Smooth muscle cell (in vitro differentiated cells): ENCODE data around the gene MID1IP1. TPM values are rescaled to one million over a fixed set of nuclear protein-coding genes. Genes with fewer than 3 reads are reported as not detected.

Experiments used
- DNase-seq: peaks from one replicate; lab custom pipeline; 2025; ENCODE audit not compliant: unreplicated experiment; lab: John Stamatoyannopoulos, UW
- H2AFZ ChIP-seq: fragments of 200-600 bp; sonication (generic); 2 replicates; pipeline ENCODE4 v1.6.0; 2016; ENCODE audit warnings: antibody characterized with exemption, low read depth, mild to moderate bottlenecking
- H3F3A ChIP-seq: fragments of 200-600 bp; sonication (generic); 2 replicates; pipeline ENCODE4 v1.6.0; 2017; ENCODE audit warnings: antibody characterized with exemption, low read depth
- H3K27ac ChIP-seq: fragments of 200-600 bp; sonication (generic); 2 replicates; pipeline ENCODE4 v1.5.1; 2016; ENCODE audit warnings: low read depth, mild to moderate bottlenecking
- H3K27me3 ChIP-seq: fragments of 200-600 bp; sonication (generic); 2 replicates; pipeline ENCODE4 v1.6.1; 2016; ENCODE audit warnings: low read depth, mild to moderate bottlenecking
- H3K36me3 ChIP-seq: fragments of 200-600 bp; sonication (generic); 2 replicates; pipeline ENCODE4 v1.5.1; 2016; ENCODE audit warnings: low read depth
- H3K4me1 ChIP-seq: fragments of 200-600 bp; sonication (generic); 2 replicates; pipeline ENCODE4 v1.5.1; 2016; ENCODE audit warnings: low read depth
- H3K4me2 ChIP-seq: fragments of 200-600 bp; sonication (generic); 2 replicates; pipeline ENCODE4 v1.6.0; 2016; ENCODE audit warnings: mild to moderate bottlenecking
- H3K4me3 ChIP-seq: fragments of 200-600 bp; sonication (generic); 2 replicates; pipeline ENCODE4 v1.5.1; 2016; ENCODE audit warnings: mild to moderate bottlenecking
- H3K79me2 ChIP-seq: fragments of 200-600 bp; sonication (generic); 2 replicates; pipeline ENCODE4 v1.6.0; 2016; ENCODE audit warnings: low read depth, mild to moderate bottlenecking
- H3K9ac ChIP-seq: fragments of 200-600 bp; sonication (generic); 2 replicates; pipeline ENCODE4 v1.6.0; 2016; ENCODE audit warnings: low read depth
- H3K9me3 ChIP-seq: fragments of 200-600 bp; sonication (generic); replicated peaks from 2 replicates; pipeline ENCODE4 v1.5.1; 2016; ENCODE audit warnings: low read depth
- H4K20me1 ChIP-seq: fragments of 200-600 bp; sonication (generic); 2 replicates; pipeline ENCODE4 v1.6.0; 2016; ENCODE audit warnings: low read depth
- whole genome bisulfite sequencing: methylation state at CpG from one replicate; pipeline ENCODE4 v1.1.7; 2016; ENCODE audit warnings: low lambda C conversion rate; 5-methylcytosine and 5-hydroxymethylcytosine counted together
- polyA plus RNA-seq: library from polyadenylated mRNA; unstranded; fragments of >200 nt; fragmentation: Nextera tagmentation; extraction: Ambion mirVana; gene quantifications from 2 replicates; pipeline ENCODE4 v1.2.1, GENCODE V29; 2016
- total RNA-seq: library from RNA; depleted of rRNA; stranded (reverse); fragments of >200 nt; gene quantifications from 2 replicates; pipeline ENCODE4 v1.2.3, GENCODE V29; 2014
- TF ChIP-seq, protein P1 (sequence below): fragments of 200-600 bp; sonication (generic); IDR thresholded peaks from 2 replicates; pipeline ENCODE4 v1.5.1; 2017; ENCODE audit warnings: borderline replicate concordance, mild to moderate bottlenecking, antibody characterized with exemption; ENCODE audit not compliant: insufficient read depth, poor library complexity, severe bottlenecking

The MID1IP1 gene
- total and polyA plus RNA-seq, 2 experiments from 2014 or later = 33.1 to 37.7 TPM

DNA sequence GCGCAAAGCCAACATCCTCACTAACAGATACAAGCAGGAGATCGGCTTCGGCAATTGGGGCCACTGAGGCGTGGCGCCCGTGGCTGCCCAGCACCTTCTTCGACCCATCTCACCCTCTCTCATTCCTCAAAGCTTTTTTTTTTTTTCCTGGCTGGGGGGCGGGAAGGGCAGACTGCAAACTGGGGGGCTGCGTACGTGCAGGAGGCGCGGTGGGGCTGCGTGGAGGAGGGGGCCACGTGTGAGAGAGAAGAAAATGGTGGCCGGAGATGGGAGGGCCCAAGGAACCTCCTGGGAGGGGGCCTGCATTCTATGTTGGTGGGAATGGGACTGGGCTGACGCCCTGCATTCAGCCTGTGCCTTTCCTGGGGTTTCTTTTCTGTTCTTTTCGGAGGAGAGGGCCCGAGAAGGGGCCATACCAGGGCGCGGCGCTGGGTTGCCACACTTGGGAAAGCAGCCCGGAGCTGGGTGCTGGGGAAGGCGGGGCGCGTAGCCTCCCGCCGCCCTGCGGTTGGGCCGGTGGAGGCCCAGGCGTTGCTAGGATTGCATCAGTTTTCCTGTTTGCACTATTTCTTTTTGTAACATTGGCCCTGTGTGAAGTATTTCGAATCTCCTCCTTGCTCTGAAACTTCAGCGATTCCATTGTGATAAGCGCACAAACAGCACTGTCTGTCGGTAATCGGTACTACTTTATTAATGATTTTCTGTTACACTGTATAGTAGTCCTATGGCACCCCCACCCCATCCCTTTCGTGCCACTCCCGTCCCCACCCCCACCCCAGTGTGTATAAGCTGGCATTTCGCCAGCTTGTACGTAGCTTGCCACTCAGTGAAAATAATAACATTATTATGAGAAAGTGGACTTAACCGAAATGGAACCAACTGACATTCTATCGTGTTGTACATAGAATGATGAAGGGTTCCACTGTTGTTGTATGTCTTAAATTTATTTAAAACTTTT is 4.5 kb downstream of the MID1IP1 start:
- Histone ChIP-seq H3K27ac (peak overlapping the region; percentile 83), H3F3A (no peaks in the 10 kb centered on the region), H3K79me2 (peaks cover 27% of the 10 kb centered on the region), H3K36me3 (no peaks in the 10 kb centered on the region), H3K9ac (peak overlapping the region; percentile 78), H3K9me3 (no peaks in the 10 kb centered on the region), H3K4me2 (peak overlapping the region; percentile 81), H3K27me3 (no peaks in the 10 kb centered on the region), H3K4me3 (peak overlapping the region; percentile 68), H3K4me1 (peaks cover 10% of the 10 kb centered on the region), H2AFZ (no peak overlapping the region), H4K20me1 (no peaks in the 10 kb centered on the region)
- 33% methylated on average over 40 of the region's 41 CpGs for WGBS
- DNase-seq = peak; percentile 14
- TF ChIP-seq, protein P1, sequence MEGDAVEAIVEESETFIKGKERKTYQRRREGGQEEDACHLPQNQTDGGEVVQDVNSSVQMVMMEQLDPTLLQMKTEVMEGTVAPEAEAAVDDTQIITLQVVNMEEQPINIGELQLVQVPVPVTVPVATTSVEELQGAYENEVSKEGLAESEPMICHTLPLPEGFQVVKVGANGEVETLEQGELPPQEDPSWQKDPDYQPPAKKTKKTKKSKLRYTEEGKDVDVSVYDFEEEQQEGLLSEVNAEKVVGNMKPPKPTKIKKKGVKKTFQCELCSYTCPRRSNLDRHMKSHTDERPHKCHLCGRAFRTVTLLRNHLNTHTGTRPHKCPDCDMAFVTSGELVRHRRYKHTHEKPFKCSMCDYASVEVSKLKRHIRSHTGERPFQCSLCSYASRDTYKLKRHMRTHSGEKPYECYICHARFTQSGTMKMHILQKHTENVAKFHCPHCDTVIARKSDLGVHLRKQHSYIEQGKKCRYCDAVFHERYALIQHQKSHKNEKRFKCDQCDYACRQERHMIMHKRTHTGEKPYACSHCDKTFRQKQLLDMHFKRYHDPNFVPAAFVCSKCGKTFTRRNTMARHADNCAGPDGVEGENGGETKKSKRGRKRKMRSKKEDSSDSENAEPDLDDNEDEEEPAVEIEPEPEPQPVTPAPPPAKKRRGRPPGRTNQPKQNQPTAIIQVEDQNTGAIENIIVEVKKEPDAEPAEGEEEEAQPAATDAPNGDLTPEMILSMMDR = no peak

DNA sequence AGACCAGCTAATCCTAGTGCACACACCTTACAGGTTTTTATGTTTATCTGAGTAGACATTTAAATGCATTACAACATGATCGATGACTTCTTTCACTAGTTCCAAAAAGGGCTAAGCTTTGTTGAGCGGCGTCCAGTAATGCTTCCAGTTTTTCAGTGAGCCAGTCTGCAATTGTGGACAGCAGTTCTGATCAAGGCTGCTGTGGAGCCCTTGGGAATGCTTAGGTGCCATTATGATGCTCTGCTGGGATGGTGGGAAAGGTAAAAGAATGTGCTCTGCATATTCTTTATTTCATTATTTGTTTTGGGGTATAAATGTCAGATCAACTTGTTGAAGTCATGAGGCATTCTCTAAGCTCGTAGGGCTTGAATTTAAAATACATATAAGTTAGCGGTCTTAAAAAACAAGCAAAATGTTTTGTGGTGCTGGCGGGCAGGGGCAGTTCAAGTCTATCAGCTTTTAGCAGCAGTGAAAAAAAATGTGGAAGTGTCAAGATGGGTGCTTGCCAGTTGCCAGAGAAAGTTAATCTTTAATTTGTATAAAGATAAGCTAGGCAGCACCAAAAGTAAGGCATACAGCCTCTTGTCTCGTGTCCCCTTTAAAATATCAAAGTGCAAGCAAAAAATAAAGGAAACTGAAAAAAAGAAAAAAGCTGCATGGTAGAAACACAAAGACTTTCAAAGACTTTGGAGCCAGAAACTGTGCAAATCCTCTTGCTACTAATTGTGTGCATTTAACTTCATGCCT is 5.8 kb downstream of the MID1IP1 start:
- no peaks in the 10 kb centered on the region for H4K20me1 ChIP-seq
- DNase-seq = no peak
- peaks cover 27% of the 10 kb centered on the region for H3K79me2 ChIP-seq
- WGBS = 50% methylated on average over 7 of the region's 7 CpGs
- H3F3A ChIP-seq = no peaks in the 10 kb centered on the region
- H3K9ac ChIP-seq = peak overlapping the region; percentile 78
- H3K27me3 ChIP-seq = no peaks in the 10 kb centered on the region
- H3K9me3 ChIP-seq = no peaks in the 10 kb centered on the region
- H3K4me2 ChIP-seq = peak overlapping the region; percentile 81
- peak overlapping the region; percentile 83 for H3K27ac ChIP-seq
- H3K36me3 ChIP-seq = no peaks in the 10 kb centered on the region
- peaks cover 10% of the 10 kb centered on the region for H3K4me1 ChIP-seq
- TF ChIP-seq, protein P1 = no peak
- no peak overlapping the region for H2AFZ ChIP-seq
- H3K4me3 ChIP-seq = peak overlapping the region; percentile 68

DNA sequence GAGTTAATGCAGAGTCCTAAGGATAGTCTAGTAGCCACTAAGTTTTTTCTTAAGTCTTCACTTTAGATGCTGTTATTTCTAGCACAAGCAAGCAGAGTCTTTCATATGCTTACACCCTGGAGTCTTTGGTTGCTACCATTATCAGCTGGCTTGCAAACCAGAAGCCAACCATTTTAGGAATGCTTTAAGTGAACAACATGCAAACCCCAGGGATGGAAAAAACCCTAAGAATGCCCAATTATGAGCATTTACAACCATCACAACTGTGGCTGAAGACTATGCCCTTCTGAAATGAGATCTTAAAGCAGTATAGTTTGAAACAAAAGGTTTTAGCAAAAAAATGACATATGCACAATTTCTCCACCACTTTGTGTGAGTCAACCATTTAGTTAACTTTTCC is 6.6 kb downstream of the MID1IP1 start:
- Histone ChIP-seq H3K4me2 (peak overlapping the region; percentile 81), H3F3A (no peaks in the 10 kb centered on the region), H3K27ac (peak overlapping the region; percentile 83), H3K9ac (no peak overlapping the region), H3K27me3 (no peaks in the 10 kb centered on the region), H3K4me3 (peak overlapping the region; percentile 68), H3K79me2 (peaks cover 27% of the 10 kb centered on the region), H2AFZ (no peak overlapping the region), H4K20me1 (no peaks in the 10 kb centered on the region), H3K36me3 (no peaks in the 10 kb centered on the region), H3K4me1 (peaks cover 10% of the 10 kb centered on the region), H3K9me3 (no peaks in the 10 kb centered on the region)
- no peak for DNase-seq
- TF ChIP-seq, protein P1 = no peak
